ENCODE data around the gene DUSP16.

Gene DUSP16

GRCh38 chr12:12451098-12451497 lies 111.6 kb downstream of the DUSP16 start:
- no peak for DNase-seq (ENCODE audit: low read depth)
- no peak for TF ChIP-seq CTCF (IDR thresholded peaks at IDR 0.05; ENCODE audit: low read length, missing control alignments)
- no peak overlapping the region for H3K4me3 ChIP-seq (replicated peaks; ENCODE audit: low read depth, low read length)

DNA sequence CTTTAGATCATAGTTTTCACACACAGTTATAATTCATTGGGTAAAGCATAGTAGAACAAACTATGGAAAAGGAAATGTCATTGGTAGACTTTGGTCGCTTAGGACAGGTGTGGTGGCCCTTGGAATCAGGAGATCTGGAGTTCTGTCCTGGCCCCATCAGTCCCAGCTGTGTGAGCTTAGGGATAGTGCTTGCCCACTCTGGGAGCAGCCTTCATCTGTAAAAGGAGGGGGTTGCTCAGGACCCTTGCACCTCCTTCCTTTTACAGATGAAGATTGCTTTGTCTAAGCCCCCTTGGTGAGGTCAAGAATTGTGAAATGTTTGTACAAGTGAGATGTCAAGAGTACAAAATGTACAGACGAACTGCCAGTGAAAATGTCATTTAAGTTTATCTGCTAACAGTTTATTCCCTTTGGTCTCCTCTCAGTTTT lies 112.6 kb downstream of the DUSP16 start:
- DNase-seq (ENCODE audit: low read depth): no peak
- H3K4me3 ChIP-seq (replicated peaks; ENCODE audit: low read depth, low read length): no peak overlapping the region
- no peak for TF ChIP-seq CTCF (IDR thresholded peaks at IDR 0.05; ENCODE audit: low read length, missing control alignments)

- H3K4me3 ChIP-seq (replicated peaks; ENCODE audit: low read depth, low read length): no peak overlapping the region
- peak; percentile 89 for DNase-seq (ENCODE audit: low read depth)
- no peak for TF ChIP-seq CTCF (IDR thresholded peaks at IDR 0.05; ENCODE audit: low read length, missing control alignments)
Observed at GRCh38 chr12:12449533-12450025, 113.1 kb downstream of the DUSP16 start.

- no peak for TF ChIP-seq CTCF (IDR thresholded peaks at IDR 0.05; ENCODE audit: low read length, missing control alignments)
- no peak overlapping the region for H3K4me3 ChIP-seq (replicated peaks; ENCODE audit: low read depth, low read length)
- no peak for DNase-seq (ENCODE audit: low read depth)
Observed at GRCh38 chr12:12447837-12448236, 114.8 kb downstream of the DUSP16 start.

GRCh38 chr12:12447236-12447635 lies 115.4 kb downstream of the DUSP16 start:
- no peak for TF ChIP-seq CTCF (IDR thresholded peaks at IDR 0.05; ENCODE audit: low read length, missing control alignments)
- no peak for DNase-seq (ENCODE audit: low read depth)
- no peak overlapping the region for H3K4me3 ChIP-seq (replicated peaks; ENCODE audit: low read depth, low read length)

- no peak overlapping the region for H3K4me3 ChIP-seq (replicated peaks; ENCODE audit: low read depth, low read length)
- no peak for DNase-seq (ENCODE audit: low read depth)
- no peak for TF ChIP-seq CTCF (IDR thresholded peaks at IDR 0.05; ENCODE audit: low read length, missing control alignments)
Observed at GRCh38 chr12:12446786-12447185, 115.9 kb downstream of the DUSP16 start.

- no peak for TF ChIP-seq CTCF (IDR thresholded peaks at IDR 0.05; ENCODE audit: low read length, missing control alignments)
- DNase-seq (ENCODE audit: low read depth): no peak
- no peak overlapping the region for H3K4me3 ChIP-seq (replicated peaks; ENCODE audit: low read depth, low read length)
Observed at GRCh38 chr12:12445882-12446181, 116.8 kb downstream of the DUSP16 start.

Data from fibroblast of pulmonary artery (primary cell).